Sigmoid colon (tissue), 7 donors: ENCODE data around the gene ARHGEF7. TPM values are rescaled to one million over a fixed set of nuclear protein-coding genes. Genes with fewer than 3 reads are reported as not detected.

Experiments used
- DNase-seq: peaks from one replicate; pipeline ENCODE4 v3.0.0-alpha.2; 2019
- H3K27ac ChIP-seq, 4 donors: fragments of 200-600 bp; sonication (generic); one replicate each; pipeline ENCODE4 v1.5.1; 2016 to 2019; ENCODE audit warnings: mild to moderate bottlenecking in 1 of 4
- H3K27me3 ChIP-seq, 3 donors: fragments of 200-600 bp; sonication (generic); one replicate each; pipeline ENCODE4 v1.5.1; 2019; ENCODE audit warnings: mild to moderate bottlenecking in 1 of 3
- H3K36me3 ChIP-seq, 4 donors: fragments of 200-600 bp; sonication (generic); one replicate each; pipeline ENCODE4 v1.5.1; 2016 to 2019
- H3K4me1 ChIP-seq, 4 donors: fragments of 200-600 bp; sonication (generic); one replicate each; pipeline ENCODE4 v1.5.1; 2017 to 2019
- H3K4me3 ChIP-seq, 4 donors: fragments of 200-600 bp; sonication (generic); one replicate each; pipeline ENCODE4 v1.5.1; 2017 to 2019; ENCODE audit warnings: mild to moderate bottlenecking in 2 of 4, moderate library complexity in 1 of 4
- H3K9me3 ChIP-seq, 4 donors: fragments of 200-600 bp in 3 of 4; sonication (generic) in 3 of 4; one replicate each; pipeline versions ENCODE4 v1.5.1 to v1.6.1; 2013 to 2019
- CTCF ChIP-seq, 4 experiments: fragments of 450-650 bp in 3 of 4; fragments of 200-600 bp in 1 of 4; IDR thresholded peaks; one replicate each; pipeline ENCODE4 v1.5.1; 2016 to 2019; ENCODE audit warnings: antibody characterized with exemption in 4 of 4, mild to moderate bottlenecking in 3 of 4, moderate library complexity in 2 of 4
- EP300 ChIP-seq, 4 donors: sonication (generic); formaldehyde crosslinking; IDR thresholded peaks; one replicate each; pipeline ENCODE4 v1.6.1; 2017; ENCODE audit warnings: antibody characterized with exemption in 4 of 4
- POLR2A ChIP-seq, 2 donors: fragments of 450-650 bp; IDR thresholded peaks; one replicate each; pipeline ENCODE4 v1.6.1; 2016; ENCODE audit warnings: antibody characterized with exemption in 2 of 2, mild to moderate bottlenecking in 2 of 2, moderate library complexity in 2 of 2
- POLR2AphosphoS5 ChIP-seq, 4 donors: sonication (generic); formaldehyde crosslinking; IDR thresholded peaks; one replicate each; pipeline ENCODE4 v1.6.1; 2017; ENCODE audit warnings: antibody characterized with exemption in 4 of 4
- WGBS, 2 donors: extraction: QIAGEN DNeasy Blood & Tissue Kit; methylation state at CpG; one replicate each; pipeline ENCODE4 v1.1.7; 2013; 5-methylcytosine and 5-hydroxymethylcytosine counted together
- intact Hi-C: fragments of 100-400 bp; cut with DNase I; formaldehyde crosslinking; loops from one replicate; pipeline ENCODE4 v1.15.1; 2023
- polyA plus RNA-seq, 3 donors: library from polyadenylated mRNA; stranded (reverse); fragments of 200-250 nt; gene quantifications; one replicate each; pipeline ENCODE4 v1.2.3, GENCODE V29; 2013
- total RNA-seq, 4 donors: library from RNA; depleted of rRNA; stranded (reverse); fragments of >200 nt; gene quantifications; one replicate each; pipeline ENCODE4 v1.1.0, GENCODE V29; 2016
- donor health status: healthy with polysubstance abuse.
- donor health status: Bipolar disorder and iron deficiency.
- donor health status: healthy.

ARHGEF7 gene
- total and polyA plus RNA-seq, 7 donors: 8.4 to 79.8 (median 41.0) TPM

- intact Hi-C loops: no loop called here
- TF ChIP-seq EP300 (IDR thresholded peaks at IDR 0.05): no peak
- no peak for TF ChIP-seq CTCF (IDR thresholded peaks at IDR 0.05)
- TF ChIP-seq POLR2A (IDR thresholded peaks at IDR 0.05): no peak
- no peak for TF ChIP-seq POLR2AphosphoS5 (IDR thresholded peaks at IDR 0.05)
- whole genome bisulfite sequencing, 2 donors: 70 to 85% methylated on average over 9 of the region's 9 CpGs
- Histone ChIP-seq H3K4me1 (no peaks in the 10 kb centered on the region), H3K27ac (no peak overlapping the region), H3K4me3 (no peak overlapping the region), H3K36me3 (no peaks in the 10 kb centered on the region), H3K9me3 (no peaks in the 10 kb centered on the region), H3K27me3 (peaks cover 0 to 24% (median 9%) of the 10 kb centered on the region in 3 donors)
- peak; percentile 52 for DNase-seq
Measured at GRCh38 chr13:111093634-111094033, 21.5 kb upstream of the ARHGEF7 start.

GRCh38 chr13:111095031-111095840 is 19.9 kb upstream of the ARHGEF7 start:
- TF ChIP-seq CTCF (IDR thresholded peaks at IDR 0.05) (no peak), POLR2AphosphoS5 (IDR thresholded peaks at IDR 0.05) (no peak), POLR2A (IDR thresholded peaks at IDR 0.05) (no peak), EP300 (IDR thresholded peaks at IDR 0.05) (no peak)
- WGBS, 2 donors: 71 to 79% methylated on average over 30 of the region's 30 CpGs
- no peaks in the 10 kb centered on the region for H3K36me3 ChIP-seq
- no peak for DNase-seq
- H3K4me3 ChIP-seq: no peak overlapping the region
- intact Hi-C loops: no loop called here
- no peaks in the 10 kb centered on the region for H3K9me3 ChIP-seq
- no peak overlapping the region for H3K27ac ChIP-seq
- peaks cover 2 to 24% (median 9%) of the 10 kb centered on the region in 3 donors for H3K27me3 ChIP-seq
- H3K4me1 ChIP-seq: no peaks in the 10 kb centered on the region

- H3K27ac ChIP-seq: no peak overlapping the region
- DNase-seq: no peak
- TF ChIP-seq POLR2AphosphoS5 (IDR thresholded peaks at IDR 0.05) (no peak), POLR2A (IDR thresholded peaks at IDR 0.05) (no peak), EP300 (IDR thresholded peaks at IDR 0.05) (no peak), CTCF (IDR thresholded peaks at IDR 0.05) (no peak)
- H3K36me3 ChIP-seq: no peaks in the 10 kb centered on the region
- 57 to 61% methylated on average over 9 of the region's 9 CpGs for WGBS, 2 donors
- H3K27me3 ChIP-seq: peaks cover 2 to 24% (median 9%) of the 10 kb centered on the region in 3 donors
- H3K4me3 ChIP-seq: no peak overlapping the region
- H3K4me1 ChIP-seq: no peaks in the 10 kb centered on the region
- intact Hi-C loops: no loop called here
- H3K9me3 ChIP-seq: peaks cover 0 to 2% (median 0%) of the 10 kb centered on the region in 4 donors
Measured at GRCh38 chr13:111095911-111096501, 19.1 kb upstream of the ARHGEF7 start.

GRCh38 chr13:111099290-111099689 is 15.8 kb upstream of the ARHGEF7 start:
- H3K4me1 ChIP-seq: no peaks in the 10 kb centered on the region
- H3K27me3 ChIP-seq: peaks cover 0 to 11% (median 2%) of the 10 kb centered on the region in 3 donors
- peaks cover 0 to 15% (median 4%) of the 10 kb centered on the region in 4 donors for H3K9me3 ChIP-seq
- no peak for DNase-seq
- WGBS, 2 donors: 53 to 78% methylated on average over 1 of the region's 1 CpG
- intact Hi-C loops: no loop called here
- no peak overlapping the region for H3K27ac ChIP-seq
- TF ChIP-seq POLR2A (IDR thresholded peaks at IDR 0.05): no peak
- no peak for TF ChIP-seq CTCF (IDR thresholded peaks at IDR 0.05)
- H3K4me3 ChIP-seq: no peak overlapping the region
- H3K36me3 ChIP-seq: no peaks in the 10 kb centered on the region
